Prostate gland (tissue), 2 donors: ENCODE data around the gene SSH2.

Experiments used
- CTCF ChIP-seq, 4 experiments: fragments of 200-600 bp in 2 of 4; fragments of 450-650 bp in 2 of 4; sonication (generic) in 2 of 4; IDR thresholded peaks; 1 replicate in 3 of 4; 2 replicates in 1 of 4; pipeline ENCODE4 v1.5.1; 2016 to 2019; ENCODE audit warnings: antibody characterized with exemption in 4 of 4, mild to moderate bottlenecking in 2 of 4, moderate library complexity in 2 of 4
- POLR2A ChIP-seq: fragments of 450-650 bp; IDR thresholded peaks from one replicate; pipeline ENCODE4 v1.6.1; 2016; ENCODE audit warnings: antibody characterized with exemption, mild to moderate bottlenecking

DNA sequence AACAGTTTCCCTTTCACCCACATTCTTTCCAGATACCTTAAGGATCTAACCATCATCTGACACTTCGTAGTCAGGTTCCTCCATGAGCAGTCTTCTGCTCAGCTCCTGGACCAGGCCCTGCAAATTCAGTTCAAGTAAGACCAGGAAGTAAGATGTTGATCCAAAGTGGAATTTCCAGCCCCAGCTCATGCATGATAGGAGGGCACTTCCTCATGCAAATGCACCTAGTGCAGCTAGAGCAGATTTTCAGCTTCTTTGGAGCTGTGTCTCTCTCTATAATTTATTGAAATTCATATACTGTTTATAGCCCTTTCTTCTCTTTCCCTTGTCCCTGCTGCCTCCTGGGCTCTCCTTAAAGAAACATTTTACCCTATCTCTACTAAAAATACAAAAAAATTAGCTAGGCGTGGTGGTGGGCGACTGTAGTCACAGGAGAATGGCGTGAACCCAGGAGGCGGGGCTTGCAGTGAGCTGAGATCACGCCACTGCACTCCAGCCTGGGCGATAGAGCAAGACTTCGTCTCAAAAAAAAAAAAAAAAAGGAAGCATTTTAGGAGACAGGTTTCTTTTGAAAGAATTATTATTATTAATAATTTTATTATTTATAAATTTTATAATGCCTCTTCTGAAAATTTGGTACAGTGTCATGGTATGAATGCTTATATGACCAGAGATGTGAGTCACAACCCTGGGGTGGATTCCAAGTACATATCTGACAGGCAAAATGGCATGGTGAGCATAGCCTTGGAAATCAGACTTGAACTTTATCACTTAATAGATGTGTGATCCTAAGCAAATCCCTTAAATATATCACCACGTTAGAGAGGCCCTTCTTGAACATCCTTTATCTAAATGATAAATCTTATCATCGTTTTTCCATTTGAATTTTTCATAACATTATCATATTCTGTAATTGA, 94.3 kb downstream of the SSH2 start:
- TF ChIP-seq CTCF (IDR thresholded peaks at IDR 0.05) (no peak), POLR2A (no peak)
